Mesodermal cell (in vitro differentiated cells): ENCODE results near the gene NLRP5. TPM values are rescaled to one million over a fixed set of nuclear protein-coding genes. Genes with fewer than 3 reads are reported as not detected.
"Not testable (repeated sequence)": the region's sequence is repeated elsewhere in the genome, so short reads cannot be mapped to it uniquely, and the experiment has no call there.

Source experiments
- H3K27ac ChIP-seq: 2 replicates; pipeline ENCODE4 v1.7.0; 2013; ENCODE audit warnings: mild to moderate bottlenecking, low read depth, low read length, moderate library complexity; ENCODE audit not compliant: severe bottlenecking
- H3K36me3 ChIP-seq: 2 replicates; pipeline ENCODE4 v1.7.1; 2013; ENCODE audit warnings: mild to moderate bottlenecking, low read length, moderate library complexity; ENCODE audit not compliant: control insufficient read depth, insufficient read depth
- H3K4me1 ChIP-seq: one replicate; pipeline ENCODE4 v1.7.1; 2013; ENCODE audit warnings: mild to moderate bottlenecking, low read length; ENCODE audit not compliant: insufficient read depth, control insufficient read depth, poor library complexity, severe bottlenecking
- H3K4me3 ChIP-seq: 2 replicates; pipeline ENCODE4 v1.7.0; 2013; ENCODE audit warnings: low read length, control low read depth, mild to moderate bottlenecking; ENCODE audit not compliant: insufficient read depth, poor library complexity, severe bottlenecking; ENCODE audit errors: extremely low read depth
- H3K9me3 ChIP-seq: 2 replicates; pipeline ENCODE4 v1.7.1; 2013; ENCODE audit warnings: mild to moderate bottlenecking, low read length, moderate library complexity; ENCODE audit not compliant: control insufficient read depth
- WGBS, 2 experiments: methylation state at CpG; one replicate each; pipeline ENCODE4 v1.1.5; 2013; ENCODE audit warnings: missing lambda C conversion rate in 2 of 2; ENCODE audit not compliant: insufficient coverage in 2 of 2; 5-methylcytosine and 5-hydroxymethylcytosine counted together
- polyA plus RNA-seq, 2 experiments: library from polyadenylated mRNA; stranded (reverse); fragments of 50-300 nt; gene quantifications; one replicate each; pipeline ENCODE4 v1.2.3, GENCODE V29; 2013

Gene NLRP5
- polyA plus RNA-seq (2013, experiment 1 of 2) = not detected
- polyA plus RNA-seq (2013, experiment 2 of 2) = not detected

GRCh38 chr19:55986487-55986886 is at the start of gene NLRP5:
NLRP5 (plus strand) TSS chr19:55986775.
- 67 to 78% methylated on average over 4 to 8 of the region's 10 CpGs for WGBS, 2 experiments
- Histone ChIP-seq H3K27ac (no peak within 1 kb of the TSS), H3K4me3 (no peak within 1 kb of the TSS), H3K4me1 (no peaks in the 10 kb centered on the region), H3K9me3 (peaks cover 53% of the 10 kb centered on the region), H3K36me3 (no peaks in the 10 kb centered on the region)

DNA sequence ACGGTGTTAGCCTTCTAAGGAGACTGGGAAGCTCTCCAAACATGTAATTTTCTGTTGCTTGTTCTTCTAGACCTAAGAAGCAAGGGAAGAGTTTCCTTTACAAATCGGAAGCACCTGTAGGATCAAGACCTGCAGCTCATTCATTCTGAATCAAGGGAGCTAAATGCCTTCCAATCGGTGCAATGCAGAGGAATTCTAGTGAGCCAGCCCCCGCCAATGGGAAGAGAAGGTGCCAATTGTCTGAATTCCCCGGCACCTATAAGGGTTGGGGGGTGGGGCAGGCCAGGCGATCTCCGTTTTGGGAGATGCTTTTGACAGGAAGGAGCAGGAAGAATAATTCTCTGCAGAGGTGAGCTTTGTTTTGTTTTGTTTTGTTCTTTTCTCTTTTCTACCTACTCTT is 47.4 kb upstream of the NLRP5 start:
- Histone ChIP-seq H3K36me3 (no peaks in the 10 kb centered on the region), H3K4me3 (no peak overlapping the region), H3K4me1 (no peaks in the 10 kb centered on the region), H3K27ac (no peak overlapping the region), H3K9me3 (peaks cover 56% of the 10 kb centered on the region)
- 42 to 59% methylated on average over 3 to 5 of the region's 7 CpGs for WGBS, 2 experiments

- Histone ChIP-seq H3K4me3 (no peak overlapping the region), H3K9me3 (peaks cover 47% of the 10 kb centered on the region), H3K36me3 (no peaks in the 10 kb centered on the region), H3K4me1 (no peaks in the 10 kb centered on the region), H3K27ac (no peak overlapping the region)
- 83 to 89% methylated on average over 7 to 8 of the region's 11 CpGs for WGBS, 2 experiments
These were observed 46.3 kb upstream of the NLRP5 start for GRCh38 chr19:55940306-55940705.

DNA sequence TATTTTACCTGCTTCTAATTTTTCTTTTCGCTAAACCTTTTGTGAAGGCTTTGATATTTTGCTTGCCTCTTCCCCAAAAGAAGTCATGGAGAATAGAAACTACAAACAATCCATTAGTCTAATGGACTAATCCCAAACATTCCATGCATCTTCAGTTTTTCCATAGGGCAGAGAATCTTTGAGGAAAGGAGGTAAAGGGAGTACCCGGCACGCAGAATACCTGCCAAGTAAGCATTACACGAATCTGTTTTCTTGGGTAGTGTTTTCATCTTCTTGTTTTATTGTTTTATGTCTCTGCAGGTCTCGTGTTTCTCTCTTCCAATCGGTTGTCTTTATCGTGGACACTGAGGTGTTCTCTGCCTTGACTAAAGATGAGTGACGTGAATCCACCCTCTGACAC is 39.0 kb upstream of the NLRP5 start, which contains the start of gene NLRP8:
Gene NLRP8, plus strand, starts transcription at position 301 of the 400 bp plus-strand sequence.
- Histone ChIP-seq H3K9me3 (peaks cover 58% of the 10 kb centered on the region), H3K4me3 (no peak within 1 kb of the TSS), H3K27ac (no peak within 1 kb of the TSS), H3K4me1 (no peaks in the 10 kb centered on the region), H3K36me3 (no peaks in the 10 kb centered on the region)
- 41 to 68% methylated on average over 3 to 5 of the region's 8 CpGs for WGBS, 2 experiments

DNA sequence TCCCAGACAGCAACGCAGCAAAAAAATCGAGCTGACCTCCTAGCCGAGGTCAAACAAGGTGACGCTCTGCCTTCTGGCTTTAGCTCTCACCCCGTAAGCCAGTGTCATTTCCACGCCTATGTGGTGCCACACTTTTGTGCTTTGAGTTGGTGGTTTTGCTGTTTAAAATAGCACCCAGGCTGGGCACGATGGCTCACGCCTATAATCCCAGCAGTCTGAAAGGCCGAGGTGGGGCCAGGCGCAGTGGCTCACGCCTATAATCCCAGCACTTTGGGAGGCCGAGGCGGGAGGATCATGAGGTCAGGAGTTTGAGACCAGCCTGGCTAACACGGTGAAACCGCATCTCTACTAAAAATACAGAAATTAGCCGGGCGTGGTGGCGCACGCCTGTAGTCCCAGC is 36.0 kb upstream of the NLRP5 start:
- peaks cover 59% of the 10 kb centered on the region for H3K9me3 ChIP-seq
- H3K27ac ChIP-seq, H3K4me1 ChIP-seq, H3K36me3 ChIP-seq, H3K4me3 ChIP-seq: not testable (repeated sequence)
- WGBS, 2 experiments = 79 to 86% methylated on average over 15 to 18 of the region's 19 CpGs

- no peak overlapping the region for H3K27ac ChIP-seq
- H3K9me3 ChIP-seq = peaks cover 51% of the 10 kb centered on the region
- H3K4me1 ChIP-seq = no peaks in the 10 kb centered on the region
- no peaks in the 10 kb centered on the region for H3K36me3 ChIP-seq
- no peak overlapping the region for H3K4me3 ChIP-seq
- 81 to 88% methylated on average over 5 to 6 of the region's 7 CpGs for WGBS, 2 experiments
These were observed 30.1 kb upstream of the NLRP5 start for GRCh38 chr19:55956431-55956830.

GRCh38 chr19:55958356-55958755 is 28.2 kb upstream of the NLRP5 start:
- WGBS, 2 experiments = 92 to 96% methylated on average over 3 of the region's 4 CpGs
- Histone ChIP-seq H3K9me3 (peaks cover 49% of the 10 kb centered on the region), H3K36me3 (no peaks in the 10 kb centered on the region), H3K4me3 (no peak overlapping the region), H3K4me1 (no peaks in the 10 kb centered on the region), H3K27ac (no peak overlapping the region)

DNA sequence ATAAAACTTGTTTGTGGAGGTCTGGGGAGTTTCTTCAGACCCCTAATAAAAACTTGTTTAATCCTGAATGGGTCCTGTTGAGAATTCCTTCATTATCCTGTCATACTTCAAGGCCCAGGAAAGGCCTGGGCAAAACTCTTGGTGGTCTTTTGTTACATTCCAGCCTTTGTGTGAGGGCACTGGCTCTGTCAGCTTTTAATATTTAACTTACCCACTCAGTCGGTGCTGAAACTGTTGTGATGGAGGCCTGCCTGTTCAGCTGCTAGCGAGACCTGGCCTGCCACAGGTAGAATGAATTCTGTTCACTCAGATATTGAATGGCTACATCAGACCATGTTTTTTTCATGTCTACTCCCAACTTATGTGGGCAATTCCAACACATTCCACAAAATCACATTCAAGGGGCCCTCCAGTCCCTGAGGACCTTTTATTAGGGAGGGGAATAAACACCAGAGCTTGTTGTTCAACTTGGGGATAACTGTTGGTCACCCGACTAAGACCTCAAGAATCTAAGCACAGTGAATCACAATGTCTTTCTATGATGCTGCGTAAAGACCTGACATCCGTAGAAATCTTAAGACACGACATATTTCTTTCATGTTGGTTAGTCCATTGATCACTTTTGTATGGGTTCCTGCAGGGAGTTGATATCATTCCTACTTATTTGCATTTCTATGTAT is 26.4 kb upstream of the NLRP5 start:
- WGBS, 2 experiments = 68 to 76% methylated on average over 4 to 6 of the region's 6 CpGs
- no peaks in the 10 kb centered on the region for H3K4me1 ChIP-seq
- no peak overlapping the region for H3K4me3 ChIP-seq
- peaks cover 61% of the 10 kb centered on the region for H3K9me3 ChIP-seq
- no peaks in the 10 kb centered on the region for H3K36me3 ChIP-seq
- no peak overlapping the region for H3K27ac ChIP-seq

DNA sequence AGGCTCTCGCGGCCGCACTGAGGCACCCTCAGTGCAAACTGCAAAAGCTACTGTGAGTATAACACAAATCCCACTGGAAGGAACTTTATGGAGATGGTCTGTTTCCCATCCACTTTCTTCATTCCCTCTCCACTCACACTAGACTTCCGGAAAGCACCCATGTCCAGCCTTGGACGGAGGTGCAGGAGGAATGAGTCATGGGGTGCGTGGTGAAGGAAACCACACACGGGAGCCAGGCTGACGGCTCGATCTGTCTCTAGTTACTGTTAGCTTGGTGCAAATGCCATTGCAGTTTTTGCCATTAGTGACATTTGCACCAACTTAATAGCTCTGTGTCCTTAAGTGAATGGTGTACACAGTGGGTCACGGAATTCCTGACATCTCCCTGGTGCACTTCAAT is 24.4 kb upstream of the NLRP5 start:
- Histone ChIP-seq H3K4me1 (no peaks in the 10 kb centered on the region), H3K9me3 (peaks cover 55% of the 10 kb centered on the region), H3K4me3 (no peak overlapping the region), H3K27ac (no peak overlapping the region), H3K36me3 (no peaks in the 10 kb centered on the region)
- 87% methylated on average over 8 to 9 of the region's 10 CpGs for WGBS, 2 experiments

- WGBS, 2 experiments = 28 to 74% methylated on average over 2 of the region's 3 CpGs
- peaks cover 44% of the 10 kb centered on the region for H3K9me3 ChIP-seq
- no peak overlapping the region for H3K4me3 ChIP-seq
- no peak overlapping the region for H3K27ac ChIP-seq
- H3K36me3 ChIP-seq = no peaks in the 10 kb centered on the region
- H3K4me1 ChIP-seq = no peaks in the 10 kb centered on the region
These were observed 12.6 kb upstream of the NLRP5 start for GRCh38 chr19:55973982-55974381.

GRCh38 chr19:55980415-55980814 is 6.2 kb upstream of the NLRP5 start:
- Histone ChIP-seq H3K36me3 (no peaks in the 10 kb centered on the region), H3K9me3 (peaks cover 41% of the 10 kb centered on the region), H3K4me1 (no peaks in the 10 kb centered on the region), H3K4me3 (no peak overlapping the region), H3K27ac (no peak overlapping the region)
- WGBS, 2 experiments = 74 to 82% methylated on average over 6 to 7 of the region's 9 CpGs
